ENCODE data around the gene BCCIP.

DNA sequence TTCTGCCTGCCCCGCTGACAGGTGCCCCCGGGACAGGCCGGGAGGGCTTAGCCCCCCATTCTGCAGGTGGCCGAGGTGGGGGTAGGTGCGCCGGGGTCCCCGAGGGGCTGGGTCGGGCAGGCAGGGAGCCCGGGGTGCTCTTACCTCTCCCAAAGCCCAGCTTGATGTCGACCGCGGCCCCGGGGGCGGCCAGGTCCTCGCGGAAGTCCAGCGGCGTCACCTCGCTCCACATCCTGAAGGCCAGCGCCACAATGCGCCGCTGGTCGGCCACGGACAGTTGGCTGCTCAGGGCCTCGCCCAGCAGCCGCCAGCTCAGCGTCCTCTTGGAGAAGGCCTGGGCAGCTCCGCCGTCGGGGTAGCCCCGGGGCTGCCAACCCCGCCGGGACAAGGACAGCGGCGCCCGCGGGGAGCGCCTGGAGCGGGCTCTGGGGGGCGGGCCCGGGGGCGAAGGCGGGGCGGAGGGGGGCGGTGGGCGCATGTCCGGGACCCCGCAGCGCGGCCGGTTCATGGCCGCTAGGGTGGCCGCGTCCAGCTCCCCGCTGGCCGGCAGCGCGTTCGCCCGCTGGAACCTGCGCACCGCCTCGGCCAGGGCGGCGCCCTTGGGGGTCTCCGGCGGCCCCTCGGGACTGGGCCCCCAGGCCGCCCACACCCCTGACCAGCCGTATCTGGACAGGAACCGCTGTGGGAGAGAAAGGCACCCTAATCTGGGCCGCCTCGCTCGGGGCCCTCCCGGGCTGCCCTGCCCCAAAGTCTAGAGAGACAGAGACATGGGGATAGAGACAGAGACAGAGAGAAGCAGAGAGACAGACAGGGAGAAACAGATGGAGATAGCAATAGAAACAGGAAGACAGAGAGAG, 49.4 kb upstream of the BCCIP start:
- TF ChIP-seq POLR2A (IDR thresholded peaks at IDR 0.05; ENCODE audit: low read length), result no peak
- no peak for TF ChIP-seq GATA1 (IDR thresholded peaks at IDR 0.05; ENCODE audit: low read depth, low read length)

Measured in erythroblast (primary cell).